ENCODE results near the gene MMP25.

The MMP25 gene

GRCh38 chr16:3004319-3004718 lies 42.0 kb upstream of the MMP25 start:
- Histone ChIP-seq H3K4me3 (ENCODE audit: low read depth, low read length) (no peak overlapping the region), H3K27me3 (ENCODE audit: insufficient read depth, low read depth, severe bottlenecking) (no peaks in the 10 kb centered on the region), H3K9me3 (ENCODE audit: severe bottlenecking) (no peaks in the 10 kb centered on the region), H3K27ac (no peak overlapping the region), H3K36me3 (no peaks in the 10 kb centered on the region; the same call in 1 of the 2 replicates)
- no peak for TF ChIP-seq CTCF (IDR thresholded peaks at IDR 0.05; ENCODE audit: low read depth, low read length)
- no peak for DNase-seq

- no peaks in the 10 kb centered on the region; the same call in 1 of the 2 replicates for H3K36me3 ChIP-seq
- peak; percentile 42 for DNase-seq
- peak overlapping the region; percentile 47 for H3K4me3 ChIP-seq (ENCODE audit: low read depth, low read length)
- no peaks in the 10 kb centered on the region for H3K27me3 ChIP-seq (ENCODE audit: insufficient read depth, low read depth, severe bottlenecking)
- H3K9me3 ChIP-seq (ENCODE audit: severe bottlenecking), result no peaks in the 10 kb centered on the region
- peak overlapping the region; percentile 12; the same call in 1 of the 2 replicates for H3K27ac ChIP-seq
- TF ChIP-seq CTCF (IDR thresholded peaks at IDR 0.05; ENCODE audit: low read depth, low read length), result no peak
Measured at GRCh38 chr16:3004781-3005284, 41.5 kb upstream of the MMP25 start.

GRCh38 chr16:3007059-3007956 lies 39.1 kb upstream of the MMP25 start:
- no peak for DNase-seq
- Histone ChIP-seq H3K36me3 (no peaks in the 10 kb centered on the region; the same call in 1 of the 2 replicates), H3K27ac (peak overlapping the region; percentile 56), H3K9me3 (ENCODE audit: severe bottlenecking) (no peaks in the 10 kb centered on the region), H3K27me3 (ENCODE audit: insufficient read depth, low read depth, severe bottlenecking) (no peaks in the 10 kb centered on the region), H3K4me3 (ENCODE audit: low read depth, low read length) (no peak overlapping the region)
- no peak for TF ChIP-seq CTCF (IDR thresholded peaks at IDR 0.05; ENCODE audit: low read depth, low read length)

GRCh38 chr16:3007957-3008689 lies 38.2 kb upstream of the MMP25 start:
- no peak for TF ChIP-seq CTCF (IDR thresholded peaks at IDR 0.05; ENCODE audit: low read depth, low read length)
- Histone ChIP-seq H3K27me3 (ENCODE audit: insufficient read depth, low read depth, severe bottlenecking) (no peaks in the 10 kb centered on the region), H3K36me3 (no peaks in the 10 kb centered on the region; the same call in 1 of the 2 replicates), H3K9me3 (ENCODE audit: severe bottlenecking) (no peaks in the 10 kb centered on the region), H3K4me3 (ENCODE audit: low read depth, low read length) (no peak overlapping the region), H3K27ac (peak overlapping the region; percentile 56)
- no peak for DNase-seq

- TF ChIP-seq CTCF (IDR thresholded peaks at IDR 0.05; ENCODE audit: low read depth, low read length), result no peak
- H3K27ac ChIP-seq, result no peak overlapping the region
- H3K27me3 ChIP-seq (ENCODE audit: insufficient read depth, low read depth, severe bottlenecking), result no peaks in the 10 kb centered on the region
- no peak overlapping the region for H3K4me3 ChIP-seq (ENCODE audit: low read depth, low read length)
- no peak for DNase-seq
- no peaks in the 10 kb centered on the region; the same call in 1 of the 2 replicates for H3K36me3 ChIP-seq
- no peaks in the 10 kb centered on the region for H3K9me3 ChIP-seq (ENCODE audit: severe bottlenecking)
Measured at GRCh38 chr16:3008690-3009037, 37.7 kb upstream of the MMP25 start.
